ENCODE measurements around the gene TDRD3.
A peak's percentile ranks its signal among the peaks of the same experiment; 100 is the strongest.
"Not testable (repeated sequence)": the region's sequence is repeated elsewhere in the genome, so short reads cannot be mapped to it uniquely, and the experiment has no call there.

The TDRD3 gene

GRCh38 chr13:60396783-60397703, at the start of gene TDRD3:
TSS of gene TDRD3 (plus strand) at chr13:60397220. CDS start at chr13:60397365, 145 bp downstream.
- DNase-seq: peak; percentile 66

GRCh38 chr13:60347690-60348089, 49.3 kb upstream of the TDRD3 start:
- no peak for DNase-seq

GRCh38 chr13:60348097-60348496, 48.9 kb upstream of the TDRD3 start:
- DNase-seq: no peak

- no peak for DNase-seq
These were observed 45.7 kb upstream of the TDRD3 start for GRCh38 chr13:60351326-60351725.

GRCh38 chr13:60351855-60352615, 45.0 kb upstream of the TDRD3 start:
- DNase-seq: no peak

- DNase-seq: no peak
These were observed 44.4 kb upstream of the TDRD3 start for GRCh38 chr13:60352644-60353043.

GRCh38 chr13:60355056-60355455, 42.0 kb upstream of the TDRD3 start:
- DNase-seq: no peak

- DNase-seq: no peak
These were observed 40.0 kb upstream of the TDRD3 start for GRCh38 chr13:60356970-60357369.

- DNase-seq: no peak
These were observed 38.6 kb upstream of the TDRD3 start for GRCh38 chr13:60358453-60358852.

- DNase-seq: no peak
These were observed 33.7 kb upstream of the TDRD3 start for GRCh38 chr13:60363288-60363687.

- no peak for DNase-seq
These were observed 27.8 kb upstream of the TDRD3 start for GRCh38 chr13:60369242-60369641.

- no peak for DNase-seq
These were observed 26.7 kb upstream of the TDRD3 start for GRCh38 chr13:60370343-60370742.

GRCh38 chr13:60372141-60372540, 24.9 kb upstream of the TDRD3 start:
- no peak for DNase-seq

- not testable (repeated sequence) for DNase-seq
These were observed 17.7 kb upstream of the TDRD3 start for GRCh38 chr13:60379282-60379681.

- no peak for DNase-seq
These were observed 17.0 kb upstream of the TDRD3 start for GRCh38 chr13:60379837-60380565.

GRCh38 chr13:60384911-60385310, 12.1 kb upstream of the TDRD3 start:
- DNase-seq: no peak

- DNase-seq: no peak
These were observed 10.8 kb upstream of the TDRD3 start for GRCh38 chr13:60386250-60386649.

GRCh38 chr13:60392131-60392530, 4.9 kb upstream of the TDRD3 start:
- no peak for DNase-seq

GRCh38 chr13:60395971-60396782, 843 bp upstream of the TDRD3 start:
- DNase-seq: peak; percentile 84

GRCh38 chr13:60397704-60398378, 821 bp downstream of the TDRD3 start:
- DNase-seq: no peak

GRCh38 chr13:60398379-60398891, 1.4 kb downstream of the TDRD3 start:
- DNase-seq: no peak

All from SHP77 treated with DMSO at 0.1 percent for 48 hours (cell line).